ENCODE results near the gene MCOLN1. TPM values are rescaled to one million over a fixed set of nuclear protein-coding genes. Genes with fewer than 3 reads are reported as not detected.
A peak's percentile ranks its signal among the peaks of the same experiment; 100 is the strongest.

Gene MCOLN1
- total RNA-seq, 2 donors from 2014 or later = 9.5 to 11.8 TPM

GRCh38 chr19:7522923-7523667 lies 671 bp downstream of the MCOLN1 start:
- DNase-seq (no peak), ATAC-seq (replicated peaks in 1 of 2) (no peak)
- Mint-ChIP-seq H3K27ac (peak overlapping the region; percentile 54), H3K27me3 (ENCODE audit: low read depth) (no peaks in the 10 kb centered on the region), H3K4me3 (peak overlapping the region; percentile 83 to 87), H3K4me1 (ENCODE audit: low read depth) (peaks cover 9% of the 10 kb centered on the region), H3K36me3 (ENCODE audit: insufficient read depth in 2 of 2) (no peaks in the 10 kb centered on the region), H3K9me3 (no peaks in the 10 kb centered on the region)

GRCh38 chr19:7524523-7524922 lies 2.1 kb downstream of the MCOLN1 start:
- Mint-ChIP-seq H3K9me3 (no peaks in the 10 kb centered on the region), H3K4me1 (ENCODE audit: low read depth) (peaks cover 9% of the 10 kb centered on the region), H3K27ac (no peak overlapping the region), H3K36me3 (ENCODE audit: insufficient read depth in 2 of 2) (peaks cover 0 to 2% of the 10 kb centered on the region in 2 donors), H3K4me3 (no peak overlapping the region), H3K27me3 (ENCODE audit: low read depth) (no peaks in the 10 kb centered on the region)
- ATAC-seq (replicated peaks in 1 of 2) (no peak), DNase-seq (no peak)

- Mint-ChIP-seq H3K27me3 (ENCODE audit: low read depth) (no peaks in the 10 kb centered on the region), H3K9me3 (no peaks in the 10 kb centered on the region), H3K27ac (no peak overlapping the region), H3K36me3 (ENCODE audit: insufficient read depth in 2 of 2) (peaks cover 0 to 2% of the 10 kb centered on the region in 2 donors), H3K4me3 (no peak overlapping the region), H3K4me1 (ENCODE audit: low read depth) (peaks cover 9% of the 10 kb centered on the region)
- DNase-seq = no peak
- no peak for ATAC-seq (replicated peaks in 1 of 2)
These were observed 2.7 kb downstream of the MCOLN1 start for GRCh38 chr19:7524992-7525739.

GRCh38 chr19:7526059-7526929 lies 3.9 kb downstream of the MCOLN1 start:
- ATAC-seq (replicated peaks in 1 of 2) = no peak
- no peak for DNase-seq
- no peaks in the 10 kb centered on the region for H3K9me3 Mint-ChIP-seq
- no peaks in the 10 kb centered on the region for H3K27me3 Mint-ChIP-seq (ENCODE audit: low read depth)
- peaks cover 0 to 2% of the 10 kb centered on the region in 2 donors for H3K36me3 Mint-ChIP-seq (ENCODE audit: insufficient read depth in 2 of 2)
- H3K4me3 Mint-ChIP-seq = no peak overlapping the region
- no peak overlapping the region for H3K27ac Mint-ChIP-seq
- H3K4me1 Mint-ChIP-seq (ENCODE audit: low read depth) = peaks cover 9% of the 10 kb centered on the region

- ATAC-seq (replicated peaks in 1 of 2) = no peak
- H3K27me3 Mint-ChIP-seq (ENCODE audit: low read depth) = no peaks in the 10 kb centered on the region
- DNase-seq = no peak
- no peak overlapping the region for H3K27ac Mint-ChIP-seq
- H3K9me3 Mint-ChIP-seq = no peaks in the 10 kb centered on the region
- peaks cover 1 to 2% of the 10 kb centered on the region in 2 donors for H3K36me3 Mint-ChIP-seq (ENCODE audit: insufficient read depth in 2 of 2)
- H3K4me1 Mint-ChIP-seq (ENCODE audit: low read depth) = no peaks in the 10 kb centered on the region
- no peak overlapping the region for H3K4me3 Mint-ChIP-seq
These were observed 5.2 kb downstream of the MCOLN1 start for GRCh38 chr19:7527516-7528191.

- Mint-ChIP-seq H3K27me3 (ENCODE audit: low read depth) (no peaks in the 10 kb centered on the region), H3K36me3 (ENCODE audit: insufficient read depth in 2 of 2) (peaks cover 1 to 2% of the 10 kb centered on the region in 2 donors), H3K4me1 (ENCODE audit: low read depth) (peaks cover 2% of the 10 kb centered on the region), H3K9me3 (no peaks in the 10 kb centered on the region), H3K27ac (no peak overlapping the region), H3K4me3 (no peak overlapping the region)
- ATAC-seq (replicated peaks in 1 of 2) (no peak), DNase-seq (no peak)
These were observed 5.7 kb downstream of the MCOLN1 start for GRCh38 chr19:7528192-7528519.

GRCh38 chr19:7528522-7529245 lies 6.3 kb downstream of the MCOLN1 start:
- Mint-ChIP-seq H3K36me3 (ENCODE audit: insufficient read depth in 2 of 2) (peaks cover 1 to 2% of the 10 kb centered on the region in 2 donors), H3K4me1 (ENCODE audit: low read depth) (peaks cover 7% of the 10 kb centered on the region), H3K9me3 (no peaks in the 10 kb centered on the region), H3K27ac (no peak overlapping the region), H3K27me3 (ENCODE audit: low read depth) (no peaks in the 10 kb centered on the region), H3K4me3 (no peak overlapping the region)
- no peak for ATAC-seq (replicated peaks in 1 of 2)
- no peak for DNase-seq

- no peak overlapping the region for H3K4me3 Mint-ChIP-seq
- ATAC-seq (replicated peaks in 1 of 2) (no peak), DNase-seq (no peak)
- no peak overlapping the region for H3K27ac Mint-ChIP-seq
- no peaks in the 10 kb centered on the region for H3K27me3 Mint-ChIP-seq (ENCODE audit: low read depth)
- no peaks in the 10 kb centered on the region for H3K9me3 Mint-ChIP-seq
- peaks cover 1 to 2% of the 10 kb centered on the region in 2 donors for H3K36me3 Mint-ChIP-seq (ENCODE audit: insufficient read depth in 2 of 2)
- H3K4me1 Mint-ChIP-seq (ENCODE audit: low read depth) = peaks cover 7% of the 10 kb centered on the region
These were observed 6.8 kb downstream of the MCOLN1 start for GRCh38 chr19:7529246-7529600.

- Mint-ChIP-seq H3K36me3 (ENCODE audit: insufficient read depth in 2 of 2) (peaks cover 1 to 2% of the 10 kb centered on the region in 2 donors), H3K4me1 (ENCODE audit: low read depth) (peaks cover 7% of the 10 kb centered on the region), H3K27me3 (ENCODE audit: low read depth) (no peaks in the 10 kb centered on the region), H3K27ac (no peak overlapping the region), H3K4me3 (no peak overlapping the region), H3K9me3 (no peaks in the 10 kb centered on the region)
- ATAC-seq (replicated peaks in 1 of 2) (no peak), DNase-seq (no peak)
These were observed 7.4 kb downstream of the MCOLN1 start for GRCh38 chr19:7529610-7530490.

GRCh38 chr19:7533281-7533885 lies 11.0 kb downstream of the MCOLN1 start:
- no peaks in the 10 kb centered on the region for H3K27me3 Mint-ChIP-seq (ENCODE audit: low read depth)

GRCh38 chr19:7533925-7534480 lies 11.6 kb downstream of the MCOLN1 start:
- H3K27me3 Mint-ChIP-seq (ENCODE audit: low read depth) = no peaks in the 10 kb centered on the region
- peaks cover 1 to 7% of the 10 kb centered on the region in 2 donors for H3K36me3 Mint-ChIP-seq (ENCODE audit: insufficient read depth in 2 of 2)
- peak; percentile 85 to 87 for DNase-seq
- H3K4me1 Mint-ChIP-seq (ENCODE audit: low read depth) = peaks cover 20% of the 10 kb centered on the region
- ATAC-seq (replicated peaks in 1 of 2) = peak; percentile 53 to 57
- H3K9me3 Mint-ChIP-seq = no peaks in the 10 kb centered on the region
- peak overlapping the region; percentile 94 to 99 for H3K4me3 Mint-ChIP-seq
- H3K27ac Mint-ChIP-seq = peak overlapping the region; percentile 93

More at GRCh38 chr19:7533281-7533885, 11.0 kb downstream of the MCOLN1 start:
- H3K4me1 Mint-ChIP-seq (ENCODE audit: low read depth) = peaks cover 20% of the 10 kb centered on the region
- H3K36me3 Mint-ChIP-seq (ENCODE audit: insufficient read depth in 2 of 2) = peaks cover 1 to 4% of the 10 kb centered on the region in 2 donors
- no peaks in the 10 kb centered on the region for H3K9me3 Mint-ChIP-seq
- DNase-seq = no peak
- no peak overlapping the region for H3K27ac Mint-ChIP-seq
- no peak for ATAC-seq (replicated peaks in 1 of 2)
- peak overlapping the region; percentile 94 to 99 for H3K4me3 Mint-ChIP-seq
